Nephron (organoid): ENCODE measurements around the gene PAPOLA.

Experiments used
- H3K27ac Mint-ChIP-seq, 3 experiments: 2 replicates each; pipeline ENCODE4 v1.8.0; 2020; ENCODE audit warnings: mixed read lengths in 3 of 3, mild to moderate bottlenecking in 2 of 3, moderate library complexity in 1 of 3
- H3K27me3 Mint-ChIP-seq: 2 replicates; pipeline ENCODE4 v1.8.0; 2021; ENCODE audit warnings: low read depth, mild to moderate bottlenecking, moderate library complexity, mixed read lengths
- H3K36me3 Mint-ChIP-seq: 2 replicates; pipeline ENCODE4 v1.8.0; 2020; ENCODE audit warnings: low read depth, mixed read lengths
- H3K4me1 Mint-ChIP-seq: 2 replicates; pipeline ENCODE4 v1.8.0; 2020; ENCODE audit warnings: mixed read lengths
- H3K4me3 Mint-ChIP-seq, 3 experiments: 2 replicates each; pipeline ENCODE4 v1.8.0; 2020; ENCODE audit warnings: mild to moderate bottlenecking in 3 of 3, mixed read lengths in 3 of 3, moderate library complexity in 2 of 3
- H3K9me3 Mint-ChIP-seq: 2 replicates; pipeline ENCODE4 v1.8.0; 2020; ENCODE audit warnings: mixed read lengths
- TF ChIP-seq, protein P1 (sequence below), 3 experiments: fragments of 200-600 bp; sonication (generic); IDR thresholded peaks; one replicate each; pipeline ENCODE4 v1.5.0; 2021; ENCODE audit warnings: antibody characterized with exemption in 3 of 3; ENCODE audit not compliant: unreplicated experiment in 3 of 3

The PAPOLA gene

DNA sequence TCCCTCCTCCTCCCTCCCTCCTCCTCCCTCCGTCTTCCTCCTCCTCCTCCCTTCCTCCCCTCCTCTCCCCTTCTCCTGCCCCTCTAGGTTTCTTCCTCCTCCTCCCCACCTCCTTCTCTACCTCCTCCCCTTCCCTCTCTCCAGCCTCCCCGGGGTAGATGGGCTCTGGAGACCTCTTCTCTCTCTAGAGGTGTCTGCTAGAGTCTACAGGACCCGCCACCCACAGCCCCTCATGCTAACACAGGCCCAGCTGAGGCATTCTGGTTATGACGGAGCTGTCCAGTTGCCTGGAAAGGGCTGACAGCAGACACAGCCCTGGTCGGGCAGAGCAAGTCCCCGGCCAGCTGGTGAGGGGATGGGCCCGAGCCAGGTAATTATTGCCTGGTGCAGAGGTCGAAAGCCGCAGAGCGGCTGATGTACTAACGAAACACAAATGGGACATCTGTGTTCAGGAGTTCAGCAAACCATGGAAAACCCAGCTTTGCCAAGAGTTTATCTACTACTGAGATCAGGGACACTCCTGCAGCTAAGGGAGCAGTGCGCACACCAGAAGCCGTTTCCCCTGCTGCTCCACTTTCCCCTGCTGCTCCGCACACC is 96.2 kb downstream of the PAPOLA start:
- Mint-ChIP-seq H3K4me1 (no peaks in the 10 kb centered on the region), H3K27me3 (peaks cover 17% of the 10 kb centered on the region), H3K9me3 (peaks cover 4% of the 10 kb centered on the region), H3K36me3 (no peaks in the 10 kb centered on the region), H3K4me3 (no peak overlapping the region), H3K27ac (no peak overlapping the region)
- TF ChIP-seq, protein P1, sequence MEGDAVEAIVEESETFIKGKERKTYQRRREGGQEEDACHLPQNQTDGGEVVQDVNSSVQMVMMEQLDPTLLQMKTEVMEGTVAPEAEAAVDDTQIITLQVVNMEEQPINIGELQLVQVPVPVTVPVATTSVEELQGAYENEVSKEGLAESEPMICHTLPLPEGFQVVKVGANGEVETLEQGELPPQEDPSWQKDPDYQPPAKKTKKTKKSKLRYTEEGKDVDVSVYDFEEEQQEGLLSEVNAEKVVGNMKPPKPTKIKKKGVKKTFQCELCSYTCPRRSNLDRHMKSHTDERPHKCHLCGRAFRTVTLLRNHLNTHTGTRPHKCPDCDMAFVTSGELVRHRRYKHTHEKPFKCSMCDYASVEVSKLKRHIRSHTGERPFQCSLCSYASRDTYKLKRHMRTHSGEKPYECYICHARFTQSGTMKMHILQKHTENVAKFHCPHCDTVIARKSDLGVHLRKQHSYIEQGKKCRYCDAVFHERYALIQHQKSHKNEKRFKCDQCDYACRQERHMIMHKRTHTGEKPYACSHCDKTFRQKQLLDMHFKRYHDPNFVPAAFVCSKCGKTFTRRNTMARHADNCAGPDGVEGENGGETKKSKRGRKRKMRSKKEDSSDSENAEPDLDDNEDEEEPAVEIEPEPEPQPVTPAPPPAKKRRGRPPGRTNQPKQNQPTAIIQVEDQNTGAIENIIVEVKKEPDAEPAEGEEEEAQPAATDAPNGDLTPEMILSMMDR (IDR thresholded peaks at IDR 0.05; ENCODE audit: unreplicated experiment in 3 of 3) = no peak

DNA sequence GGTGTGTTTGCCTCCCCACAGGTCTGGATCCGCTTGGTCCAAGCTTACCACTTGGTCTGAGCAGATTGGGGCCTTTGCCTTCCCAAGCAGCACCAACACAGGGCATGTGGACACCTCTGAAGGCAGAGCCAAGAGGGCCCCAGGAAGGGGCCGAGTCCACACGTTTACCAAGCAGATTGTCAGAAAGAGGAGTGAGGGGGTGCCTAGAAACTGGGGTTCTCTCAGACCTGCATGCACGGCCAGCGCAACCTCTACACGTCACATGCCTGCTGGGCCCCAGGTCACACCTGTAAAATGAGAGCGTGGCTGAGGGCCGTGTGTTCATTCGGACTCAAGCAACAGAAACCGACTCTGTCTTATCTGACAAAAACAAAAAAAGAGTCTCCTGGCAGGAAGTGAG is 96.9 kb downstream of the PAPOLA start:
- no peak overlapping the region for H3K27ac Mint-ChIP-seq
- peaks cover 17% of the 10 kb centered on the region for H3K27me3 Mint-ChIP-seq
- no peaks in the 10 kb centered on the region for H3K36me3 Mint-ChIP-seq
- H3K9me3 Mint-ChIP-seq = peaks cover 4% of the 10 kb centered on the region
- no peaks in the 10 kb centered on the region for H3K4me1 Mint-ChIP-seq
- TF ChIP-seq, protein P1 (IDR thresholded peaks at IDR 0.05; ENCODE audit: unreplicated experiment in 3 of 3) = no peak
- no peak overlapping the region for H3K4me3 Mint-ChIP-seq

DNA sequence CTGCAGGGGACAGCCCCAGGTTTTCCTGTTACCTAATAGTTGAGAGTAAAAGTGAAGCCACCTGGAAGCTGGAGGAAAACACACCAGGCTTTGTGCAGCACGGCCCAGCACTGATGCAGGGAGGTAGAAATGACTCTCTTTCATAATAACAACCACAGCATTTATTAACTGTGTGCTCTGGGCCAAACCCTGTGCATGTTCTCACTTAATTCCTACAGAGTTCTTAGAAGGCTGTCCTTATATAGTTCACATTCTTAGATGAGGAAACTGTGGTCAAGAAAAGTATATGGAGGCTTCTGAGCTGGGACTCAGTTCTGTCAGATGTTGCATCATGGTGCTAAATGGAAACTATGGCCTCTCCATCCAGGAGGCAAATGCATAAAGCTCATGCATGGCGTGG is 100.0 kb downstream of the PAPOLA start:
- Mint-ChIP-seq H3K9me3 (peaks cover 4% of the 10 kb centered on the region), H3K4me3 (no peak overlapping the region), H3K4me1 (no peaks in the 10 kb centered on the region), H3K36me3 (no peaks in the 10 kb centered on the region), H3K27me3 (peaks cover 26% of the 10 kb centered on the region), H3K27ac (no peak overlapping the region)
- TF ChIP-seq, protein P1 (IDR thresholded peaks at IDR 0.05; ENCODE audit: unreplicated experiment in 3 of 3) = no peak

DNA sequence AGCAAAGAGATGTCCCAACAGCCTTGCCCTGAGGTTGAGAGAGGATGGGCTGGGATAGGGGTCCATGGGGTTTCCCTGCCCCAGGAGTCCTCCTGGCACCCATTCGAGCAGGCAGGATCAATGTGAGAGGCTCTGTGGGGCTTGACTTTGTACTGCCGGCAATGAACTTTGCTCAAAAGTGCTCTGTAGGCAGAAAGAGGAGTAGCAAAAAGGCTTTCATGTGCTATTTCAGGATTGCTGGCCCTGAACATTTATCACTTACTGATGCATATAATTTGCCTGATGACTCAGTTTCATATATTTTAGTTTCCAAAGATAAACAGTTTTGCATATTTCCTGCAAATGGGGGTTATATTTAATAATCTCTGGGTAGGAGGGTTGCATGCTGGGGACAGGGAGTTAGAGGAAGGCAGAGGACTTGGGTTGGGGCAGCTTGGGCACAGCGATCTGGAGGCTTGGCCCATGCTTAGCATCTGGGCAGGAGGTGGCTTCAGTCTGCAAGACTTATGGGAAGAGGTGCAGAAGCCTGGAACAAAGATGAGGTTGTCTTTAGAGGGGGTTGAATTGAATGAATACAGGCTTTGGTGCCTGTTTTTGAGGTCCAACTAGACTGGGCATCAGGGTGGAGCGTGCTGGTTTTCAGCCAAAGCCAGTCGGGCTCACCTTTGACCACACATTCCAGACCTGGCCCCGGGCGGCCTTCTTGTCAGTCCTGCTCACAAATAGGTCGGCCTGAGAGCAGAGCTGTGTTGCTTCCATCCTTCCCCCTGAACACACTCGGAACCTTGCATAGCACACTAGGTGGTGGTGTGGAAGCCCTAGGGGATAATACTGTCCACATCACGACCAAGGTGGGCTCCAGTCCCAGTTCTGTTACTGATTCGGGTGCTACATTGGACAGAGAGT is 101.4 kb downstream of the PAPOLA start:
- TF ChIP-seq, protein P1 (IDR thresholded peaks at IDR 0.05; ENCODE audit: unreplicated experiment in 3 of 3) = no peak
- Mint-ChIP-seq H3K4me3 (no peak overlapping the region), H3K27me3 (peaks cover 30% of the 10 kb centered on the region), H3K27ac (no peak overlapping the region), H3K4me1 (no peaks in the 10 kb centered on the region), H3K36me3 (no peaks in the 10 kb centered on the region), H3K9me3 (peaks cover 4% of the 10 kb centered on the region)

DNA sequence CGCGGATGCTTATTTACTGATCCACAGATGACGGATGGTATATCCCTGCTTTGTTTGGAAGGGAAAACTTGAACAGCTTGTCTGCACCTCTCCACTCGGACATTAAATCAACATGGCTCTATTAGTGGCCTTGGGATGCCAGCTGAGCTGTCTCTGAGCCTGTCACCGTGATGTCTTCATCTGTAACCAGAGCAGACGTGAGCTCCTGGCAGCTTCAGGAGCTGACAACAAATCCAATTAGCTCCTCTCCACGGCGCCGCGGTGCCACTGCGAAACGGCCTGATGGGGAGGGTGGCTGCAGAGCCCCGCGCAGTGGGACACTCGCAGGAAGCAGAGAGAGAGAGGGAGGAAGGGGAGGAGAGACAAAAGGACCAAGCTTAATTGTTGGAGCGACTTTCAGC is 112.3 kb downstream of the PAPOLA start:
- peaks cover 34% of the 10 kb centered on the region for H3K27me3 Mint-ChIP-seq
- H3K27ac Mint-ChIP-seq = no peak overlapping the region
- H3K4me1 Mint-ChIP-seq = peaks cover 6% of the 10 kb centered on the region
- H3K36me3 Mint-ChIP-seq = no peaks in the 10 kb centered on the region
- TF ChIP-seq, protein P1 (IDR thresholded peaks at IDR 0.05; ENCODE audit: unreplicated experiment in 3 of 3) = no peak
- no peak overlapping the region for H3K4me3 Mint-ChIP-seq
- H3K9me3 Mint-ChIP-seq = no peaks in the 10 kb centered on the region
